Measurements from ENCODE around the gene ADAMTS17. TPM values are rescaled to one million over a fixed set of nuclear protein-coding genes. Genes with fewer than 3 reads are reported as not detected.

ADAMTS17 gene
- total RNA-seq, 2 experiments from 2014 or later: 5.6 to 7.3 TPM

GRCh38 chr15:100037901-100038300, 303.9 kb downstream of the ADAMTS17 start:
- peaks cover 3% of the 10 kb centered on the region for H3K4me1 Mint-ChIP-seq

GRCh38 chr15:100036015-100036414, 305.8 kb downstream of the ADAMTS17 start:
- no peak for ATAC-seq (ENCODE audit: low read depth)

More at GRCh38 chr15:100037901-100038300, 303.9 kb downstream of the ADAMTS17 start:
- Mint-ChIP-seq H3K27me3 (no peaks in the 10 kb centered on the region), H3K9me3 (no peaks in the 10 kb centered on the region), H3K36me3 (no peaks in the 10 kb centered on the region), H3K27ac (no peak overlapping the region), H3K4me3 (no peak overlapping the region)
- ATAC-seq (ENCODE audit: low read depth): no peak
- POLR2A ChIA-PET: no interaction called here
- no peak for DNase-seq

GRCh38 chr15:100034191-100034590, 307.6 kb downstream of the ADAMTS17 start:
- H3K36me3 Mint-ChIP-seq: no peaks in the 10 kb centered on the region
- H3K4me1 Mint-ChIP-seq: no peaks in the 10 kb centered on the region
- H3K4me3 Mint-ChIP-seq: no peak overlapping the region
- no peak for DNase-seq
- no peak for ATAC-seq (ENCODE audit: low read depth)
- H3K27me3 Mint-ChIP-seq: no peaks in the 10 kb centered on the region
- POLR2A ChIA-PET: no interaction called here
- H3K9me3 Mint-ChIP-seq: peaks cover under 1% of the 10 kb centered on the region
- no peak overlapping the region for H3K27ac Mint-ChIP-seq

More at GRCh38 chr15:100036015-100036414, 305.8 kb downstream of the ADAMTS17 start:
- no peaks in the 10 kb centered on the region for H3K36me3 Mint-ChIP-seq
- no peak for DNase-seq
- no peak overlapping the region for H3K27ac Mint-ChIP-seq
- H3K27me3 Mint-ChIP-seq: no peaks in the 10 kb centered on the region
- H3K4me3 Mint-ChIP-seq: no peak overlapping the region
- POLR2A ChIA-PET: no interaction called here
- H3K9me3 Mint-ChIP-seq: no peaks in the 10 kb centered on the region
- no peaks in the 10 kb centered on the region for H3K4me1 Mint-ChIP-seq

GRCh38 chr15:100033140-100033857, 308.5 kb downstream of the ADAMTS17 start:
- no peak for DNase-seq
- ATAC-seq (ENCODE audit: low read depth): no peak
- Mint-ChIP-seq H3K4me3 (no peak overlapping the region), H3K4me1 (no peaks in the 10 kb centered on the region), H3K27me3 (no peaks in the 10 kb centered on the region), H3K9me3 (peaks cover 7% of the 10 kb centered on the region), H3K27ac (no peak overlapping the region), H3K36me3 (no peaks in the 10 kb centered on the region)
- POLR2A ChIA-PET: no interaction called here

GRCh38 chr15:100032358-100033085, 309.3 kb downstream of the ADAMTS17 start:
- no peak for ATAC-seq (ENCODE audit: low read depth)
- DNase-seq: no peak
- Mint-ChIP-seq H3K9me3 (peaks cover 13% of the 10 kb centered on the region), H3K4me1 (no peaks in the 10 kb centered on the region), H3K27me3 (no peaks in the 10 kb centered on the region), H3K36me3 (no peaks in the 10 kb centered on the region), H3K27ac (no peak overlapping the region), H3K4me3 (no peak overlapping the region)
- POLR2A ChIA-PET: no interaction called here

- no peaks in the 10 kb centered on the region for H3K36me3 Mint-ChIP-seq
- ATAC-seq (ENCODE audit: low read depth): no peak
- H3K27ac Mint-ChIP-seq: no peak overlapping the region
- H3K9me3 Mint-ChIP-seq: peaks cover 14% of the 10 kb centered on the region
- H3K4me1 Mint-ChIP-seq: no peaks in the 10 kb centered on the region
- no peaks in the 10 kb centered on the region for H3K27me3 Mint-ChIP-seq
- POLR2A ChIA-PET: no interaction called here
- H3K4me3 Mint-ChIP-seq: no peak overlapping the region
- no peak for DNase-seq
These were observed 310.0 kb downstream of the ADAMTS17 start for GRCh38 chr15:100031665-100032357.

- DNase-seq: no peak
- H3K27me3 Mint-ChIP-seq: no peaks in the 10 kb centered on the region
- no peaks in the 10 kb centered on the region for H3K36me3 Mint-ChIP-seq
- no peak overlapping the region for H3K4me3 Mint-ChIP-seq
- ATAC-seq (ENCODE audit: low read depth): no peak
- POLR2A ChIA-PET: no interaction called here
- no peaks in the 10 kb centered on the region for H3K4me1 Mint-ChIP-seq
- H3K9me3 Mint-ChIP-seq: peaks cover 16% of the 10 kb centered on the region
- no peak overlapping the region for H3K27ac Mint-ChIP-seq
These were observed 311.1 kb downstream of the ADAMTS17 start for GRCh38 chr15:100030586-100031229.

GRCh38 chr15:100029868-100030479, 311.8 kb downstream of the ADAMTS17 start:
- H3K9me3 Mint-ChIP-seq: peaks cover 16% of the 10 kb centered on the region
- no peaks in the 10 kb centered on the region for H3K36me3 Mint-ChIP-seq
- no peak overlapping the region for H3K27ac Mint-ChIP-seq

GRCh38 chr15:100029045-100029444, 312.7 kb downstream of the ADAMTS17 start:
- no peak for ATAC-seq (ENCODE audit: low read depth)
- Mint-ChIP-seq H3K4me1 (no peaks in the 10 kb centered on the region), H3K27ac (no peak overlapping the region), H3K27me3 (no peaks in the 10 kb centered on the region), H3K36me3 (no peaks in the 10 kb centered on the region), H3K4me3 (no peak overlapping the region), H3K9me3 (peaks cover 16% of the 10 kb centered on the region)
- DNase-seq: no peak
- POLR2A ChIA-PET: no interaction called here

More at GRCh38 chr15:100029868-100030479, 311.8 kb downstream of the ADAMTS17 start:
- ATAC-seq (ENCODE audit: low read depth) (no peak), DNase-seq (no peak)
- no peaks in the 10 kb centered on the region for H3K4me1 Mint-ChIP-seq
- POLR2A ChIA-PET: no interaction called here
- no peaks in the 10 kb centered on the region for H3K27me3 Mint-ChIP-seq
- H3K4me3 Mint-ChIP-seq: no peak overlapping the region

GRCh38 chr15:100026041-100026440, 315.7 kb downstream of the ADAMTS17 start:
- H3K27ac Mint-ChIP-seq: no peak overlapping the region
- no peak for DNase-seq
- no peak overlapping the region for H3K4me3 Mint-ChIP-seq
- H3K4me1 Mint-ChIP-seq: no peaks in the 10 kb centered on the region
- no peak for ATAC-seq (ENCODE audit: low read depth)
- peaks cover 16% of the 10 kb centered on the region for H3K9me3 Mint-ChIP-seq
- no peaks in the 10 kb centered on the region for H3K36me3 Mint-ChIP-seq
- POLR2A ChIA-PET: no interaction called here
- H3K27me3 Mint-ChIP-seq: no peaks in the 10 kb centered on the region

- Mint-ChIP-seq H3K4me3 (no peak overlapping the region), H3K27me3 (no peaks in the 10 kb centered on the region), H3K27ac (no peak overlapping the region), H3K9me3 (peaks cover 11% of the 10 kb centered on the region), H3K36me3 (no peaks in the 10 kb centered on the region), H3K4me1 (no peaks in the 10 kb centered on the region)
- POLR2A ChIA-PET: no interaction called here
- ATAC-seq (ENCODE audit: low read depth) (no peak), DNase-seq (no peak)
These were observed 319.0 kb downstream of the ADAMTS17 start for GRCh38 chr15:100022806-100023205.

- Mint-ChIP-seq H3K27ac (no peak overlapping the region), H3K9me3 (peaks cover 8% of the 10 kb centered on the region), H3K4me3 (no peak overlapping the region), H3K27me3 (no peaks in the 10 kb centered on the region), H3K36me3 (no peaks in the 10 kb centered on the region), H3K4me1 (no peaks in the 10 kb centered on the region)
- POLR2A ChIA-PET: no interaction called here
- DNase-seq (no peak), ATAC-seq (ENCODE audit: low read depth) (no peak)
These were observed 319.4 kb downstream of the ADAMTS17 start for GRCh38 chr15:100022391-100022790.

- Mint-ChIP-seq H3K9me3 (peaks cover 5% of the 10 kb centered on the region), H3K27me3 (no peaks in the 10 kb centered on the region), H3K27ac (no peak overlapping the region), H3K4me3 (no peak overlapping the region), H3K36me3 (no peaks in the 10 kb centered on the region), H3K4me1 (no peaks in the 10 kb centered on the region)
- ATAC-seq (ENCODE audit: low read depth) (no peak), DNase-seq (no peak)
- POLR2A ChIA-PET: no interaction called here
These were observed 320.1 kb downstream of the ADAMTS17 start for GRCh38 chr15:100021653-100022052.
